ENCODE measurements around the gene FZD8.

GRCh38 chr10:35639728-35640401, 2.2 kb downstream of the FZD8 start:
- TF ChIP-seq CTCF (IDR thresholded peaks at IDR 0.05; ENCODE audit: low read length) (no peak), EZH2 (IDR thresholded peaks at IDR 0.05; ENCODE audit: borderline replicate concordance, low read length) (no peak)
